WTC11 (cell line): ENCODE results near the gene DMTF1. TPM values are rescaled to one million over a fixed set of nuclear protein-coding genes. Genes with fewer than 3 reads are reported as not detected.

Experiments used
- ATAC-seq: fragments of 200-7000 bp; cut with Tn5 transposase; 2 replicates; pipeline ENCODE4 v1.10.0; 2021; ENCODE audit warnings: mild to moderate bottlenecking, moderate library complexity
- CTCF ChIA-PET: fragments of 300-600 bp; sonication (Branson Sonifier 250); formaldehyde crosslinking; loops from one replicate; lab custom pipeline; 2021; ENCODE audit warnings: antibody characterized with exemption; lab: Charles Lee
- POLR2A ChIA-PET: fragments of 350-600 bp; sonication (Branson Sonifier 250); formaldehyde crosslinking; loops from one replicate; lab custom pipeline; 2021; ENCODE audit warnings: antibody characterized with exemption; lab: Charles Lee
- DNase-seq: peaks from one replicate; pipeline ENCODE4 v3.0.0; 2021; ENCODE audit warnings: low spot score
- H3K27ac Mint-ChIP-seq: 2 replicates; pipeline ENCODE4 v1.8.0; 2021; ENCODE audit warnings: mixed read lengths
- H3K27me3 Mint-ChIP-seq: 2 replicates; pipeline ENCODE4 v1.8.0; 2021; ENCODE audit warnings: low read depth, mild to moderate bottlenecking, moderate library complexity, mixed read lengths
- H3K36me3 Mint-ChIP-seq: 2 replicates; pipeline ENCODE4 v1.8.0; 2021; ENCODE audit warnings: mixed read lengths
- H3K4me1 Mint-ChIP-seq: 2 replicates; pipeline ENCODE4 v1.8.0; 2022; ENCODE audit warnings: mixed read lengths
- H3K4me3 Mint-ChIP-seq: 2 replicates; pipeline ENCODE4 v1.8.0; 2021; ENCODE audit warnings: mild to moderate bottlenecking, moderate library complexity, mixed read lengths
- H3K9me3 Mint-ChIP-seq: 2 replicates; pipeline ENCODE4 v1.8.0; 2021; ENCODE audit warnings: mixed read lengths
- CTCF ChIP-seq: fragments of 200-600 bp; IDR thresholded peaks from 2 replicates; pipeline ENCODE4 v1.8.0; 2022; ENCODE audit warnings: antibody characterized with exemption
- E2F5 ChIP-seq: sonication (generic); formaldehyde crosslinking; IDR thresholded peaks from 2 replicates; pipeline ENCODE4 v1.8.1; 2022; ENCODE audit warnings: mild to moderate bottlenecking, moderate library complexity, missing genetic modification reagents
- ERG ChIP-seq: fragments of 250-450 bp; sonication (Bioruptor Pico); IDR thresholded peaks from 2 replicates; pipeline ENCODE4 v1.8.0; 2021; ENCODE audit warnings: mild to moderate bottlenecking
- ESRRA ChIP-seq: sonication (generic); formaldehyde crosslinking; IDR thresholded peaks from 2 replicates; pipeline ENCODE4 v1.8.1; 2022; ENCODE audit warnings: mild to moderate bottlenecking, missing genetic modification reagents, borderline replicate concordance
- FOXK1 ChIP-seq: sonication (generic); formaldehyde crosslinking; IDR thresholded peaks from 2 replicates; pipeline ENCODE4 v1.8.0; 2022; ENCODE audit warnings: mild to moderate bottlenecking, moderate library complexity, missing genetic modification reagents
- FOXP1 ChIP-seq: sonication (generic); formaldehyde crosslinking; IDR thresholded peaks from 2 replicates; pipeline ENCODE4 v1.8.0; 2022; ENCODE audit warnings: missing genetic modification reagents, mild to moderate bottlenecking, moderate library complexity, borderline replicate concordance
- GRHL2 ChIP-seq: fragments of 250-450 bp; sonication (Bioruptor Pico); IDR thresholded peaks from 2 replicates; pipeline ENCODE4 v1.8.0; 2022; ENCODE audit warnings: mild to moderate bottlenecking, moderate library complexity; ENCODE audit not compliant: insufficient replicate concordance, severe bottlenecking
- MAX ChIP-seq: sonication (generic); formaldehyde crosslinking; IDR thresholded peaks from 2 replicates; pipeline ENCODE4 v1.8.0; 2022; ENCODE audit warnings: mild to moderate bottlenecking, missing genetic modification reagents
- NFE2L1 ChIP-seq: sonication (generic); formaldehyde crosslinking; IDR thresholded peaks from 2 replicates; pipeline ENCODE4 v1.8.1; 2023; ENCODE audit warnings: missing genetic modification reagents
- NFYB ChIP-seq: sonication (generic); formaldehyde crosslinking; conservative IDR thresholded peaks from 2 replicates; pipeline ENCODE4 v1.8.0; 2022; ENCODE audit warnings: low read depth, missing genetic modification reagents
- NR1H2 ChIP-seq: sonication (generic); formaldehyde crosslinking; IDR thresholded peaks from 2 replicates; pipeline ENCODE4 v1.9.0; 2021; ENCODE audit warnings: mild to moderate bottlenecking, moderate library complexity, missing genetic modification reagents
- NR3C1 ChIP-seq: sonication (generic); formaldehyde crosslinking; conservative IDR thresholded peaks from 2 replicates; pipeline ENCODE4 v1.8.1; 2023; ENCODE audit warnings: low read depth, mild to moderate bottlenecking, missing genetic modification reagents
- PRDM15 ChIP-seq: sonication (generic); formaldehyde crosslinking; IDR thresholded peaks from 2 replicates; pipeline ENCODE4 v1.8.0; 2022; ENCODE audit warnings: missing genetic modification reagents
- PRRX2 ChIP-seq: fragments of 250-450 bp; sonication (Bioruptor Pico); IDR thresholded peaks from 2 replicates; pipeline ENCODE4 v1.8.0; 2021; ENCODE audit warnings: mild to moderate bottlenecking
- USF2 ChIP-seq: sonication (generic); formaldehyde crosslinking; IDR thresholded peaks from 2 replicates; pipeline ENCODE4 v1.8.1; 2023; ENCODE audit warnings: mild to moderate bottlenecking, missing genetic modification reagents, moderate library complexity
- ZBTB21 ChIP-seq: sonication (generic); formaldehyde crosslinking; IDR thresholded peaks from 2 replicates; pipeline ENCODE4 v1.8.1; 2023; ENCODE audit warnings: mild to moderate bottlenecking, missing genetic modification reagents, borderline replicate concordance
- ZNF219 ChIP-seq: sonication (generic); formaldehyde crosslinking; IDR thresholded peaks from 2 replicates; pipeline ENCODE4 v1.8.0; 2023; ENCODE audit warnings: missing genetic modification reagents, mild to moderate bottlenecking, borderline replicate concordance
- ZNF396 ChIP-seq: fragments of 250-450 bp; sonication (Bioruptor Pico); IDR thresholded peaks from 2 replicates; pipeline ENCODE4 v1.8.0; 2021; ENCODE audit warnings: mild to moderate bottlenecking, moderate library complexity, borderline replicate concordance
- ZNF423 ChIP-seq: fragments of 250-450 bp; sonication (Bioruptor Pico); IDR thresholded peaks from 2 replicates; pipeline ENCODE4 v2.1.2; 2022; ENCODE audit warnings: mild to moderate bottlenecking, moderate library complexity
- total RNA-seq: library from RNA; stranded (reverse); gene quantifications from 3 replicates; pipeline ENCODE4 v1.2.3, GENCODE V29; 2021

Gene DMTF1
- total RNA-seq, 1 experiment from 2014 or later: 79.3 TPM

GRCh38 chr7:87215046-87215445, 62.8 kb downstream of the DMTF1 start:
- H3K36me3 Mint-ChIP-seq: peaks cover 32% of the 10 kb centered on the region
- H3K4me1 Mint-ChIP-seq: peaks cover 17% of the 10 kb centered on the region
- no peak overlapping the region for H3K4me3 Mint-ChIP-seq
- ATAC-seq (no peak), DNase-seq (no peak)
- no peak overlapping the region for H3K27ac Mint-ChIP-seq
- no peaks in the 10 kb centered on the region for H3K27me3 Mint-ChIP-seq
- TF ChIP-seq NR3C1 (CRISPR knock-in tag) (no peak), USF2 (CRISPR knock-in tag) (no peak), FOXP1 (CRISPR knock-in tag) (no peak), MAX (CRISPR knock-in tag) (no peak), ZBTB21 (CRISPR knock-in tag) (no peak), NFE2L1 (CRISPR knock-in tag) (no peak), E2F5 (CRISPR knock-in tag) (no peak), ZNF219 (CRISPR knock-in tag) (no peak), NR1H2 (CRISPR knock-in tag) (no peak), CTCF (no peak), ZNF396 (CRISPR knock-in tag) (no peak)
- POLR2A ChIA-PET: no interaction called here
- no peaks in the 10 kb centered on the region for H3K9me3 Mint-ChIP-seq
- CTCF ChIA-PET: no interaction called here

GRCh38 chr7:87216701-87217508, 64.7 kb downstream of the DMTF1 start:
- CTCF ChIA-PET: no interaction called here
- ATAC-seq (no peak), DNase-seq (no peak)
- H3K4me1 Mint-ChIP-seq: peaks cover 23% of the 10 kb centered on the region
- peaks cover 25% of the 10 kb centered on the region for H3K36me3 Mint-ChIP-seq
- H3K27ac Mint-ChIP-seq: no peak overlapping the region
- POLR2A ChIA-PET: no interaction called here
- H3K4me3 Mint-ChIP-seq: no peak overlapping the region
- H3K27me3 Mint-ChIP-seq: no peaks in the 10 kb centered on the region
- TF ChIP-seq FOXK1 (CRISPR knock-in tag) (no peak), GRHL2 (CRISPR knock-in tag) (no peak), NFYB (CRISPR knock-in tag) (no peak), PRDM15 (CRISPR knock-in tag) (no peak), ZNF423 (no peak), NFE2L1 (CRISPR knock-in tag) (no peak), ESRRA (CRISPR knock-in tag) (no peak), MAX (CRISPR knock-in tag) (no peak), PRRX2 (CRISPR knock-in tag) (no peak), ERG (CRISPR knock-in tag) (no peak), USF2 (CRISPR knock-in tag) (no peak)
- no peaks in the 10 kb centered on the region for H3K9me3 Mint-ChIP-seq
